Measurements from ENCODE around the gene NOX5. TPM values are rescaled to one million over a fixed set of nuclear protein-coding genes. Genes with fewer than 3 reads are reported as not detected.

Gene NOX5
- total RNA-seq, 4 donors from 2014 or later = 0.33 to 2.1 (median 0.39) TPM

DNA sequence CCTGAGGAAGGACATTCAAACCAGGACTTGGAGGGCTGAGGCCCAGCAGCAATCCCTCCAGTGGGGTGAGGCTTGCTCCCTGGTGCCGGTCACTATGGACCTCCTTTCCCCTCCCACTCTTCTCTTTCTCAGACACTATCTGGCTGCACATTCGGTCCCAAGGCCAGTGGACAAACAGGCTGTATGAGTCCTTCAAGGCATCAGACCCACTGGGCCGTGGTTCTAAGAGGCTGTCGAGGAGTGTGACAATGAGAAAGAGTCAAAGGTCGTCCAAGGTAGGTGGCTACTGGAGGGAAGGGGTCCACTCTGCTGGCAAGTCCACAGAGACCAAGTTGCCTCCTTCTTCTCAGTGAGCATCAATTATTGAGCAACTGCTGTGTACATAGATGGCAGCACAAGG is 28.0 kb downstream of the NOX5 start:
- TF ChIP-seq, protein P1, sequence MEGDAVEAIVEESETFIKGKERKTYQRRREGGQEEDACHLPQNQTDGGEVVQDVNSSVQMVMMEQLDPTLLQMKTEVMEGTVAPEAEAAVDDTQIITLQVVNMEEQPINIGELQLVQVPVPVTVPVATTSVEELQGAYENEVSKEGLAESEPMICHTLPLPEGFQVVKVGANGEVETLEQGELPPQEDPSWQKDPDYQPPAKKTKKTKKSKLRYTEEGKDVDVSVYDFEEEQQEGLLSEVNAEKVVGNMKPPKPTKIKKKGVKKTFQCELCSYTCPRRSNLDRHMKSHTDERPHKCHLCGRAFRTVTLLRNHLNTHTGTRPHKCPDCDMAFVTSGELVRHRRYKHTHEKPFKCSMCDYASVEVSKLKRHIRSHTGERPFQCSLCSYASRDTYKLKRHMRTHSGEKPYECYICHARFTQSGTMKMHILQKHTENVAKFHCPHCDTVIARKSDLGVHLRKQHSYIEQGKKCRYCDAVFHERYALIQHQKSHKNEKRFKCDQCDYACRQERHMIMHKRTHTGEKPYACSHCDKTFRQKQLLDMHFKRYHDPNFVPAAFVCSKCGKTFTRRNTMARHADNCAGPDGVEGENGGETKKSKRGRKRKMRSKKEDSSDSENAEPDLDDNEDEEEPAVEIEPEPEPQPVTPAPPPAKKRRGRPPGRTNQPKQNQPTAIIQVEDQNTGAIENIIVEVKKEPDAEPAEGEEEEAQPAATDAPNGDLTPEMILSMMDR (IDR thresholded peaks at IDR 0.05; ENCODE audit: low read depth) = no peak

DNA sequence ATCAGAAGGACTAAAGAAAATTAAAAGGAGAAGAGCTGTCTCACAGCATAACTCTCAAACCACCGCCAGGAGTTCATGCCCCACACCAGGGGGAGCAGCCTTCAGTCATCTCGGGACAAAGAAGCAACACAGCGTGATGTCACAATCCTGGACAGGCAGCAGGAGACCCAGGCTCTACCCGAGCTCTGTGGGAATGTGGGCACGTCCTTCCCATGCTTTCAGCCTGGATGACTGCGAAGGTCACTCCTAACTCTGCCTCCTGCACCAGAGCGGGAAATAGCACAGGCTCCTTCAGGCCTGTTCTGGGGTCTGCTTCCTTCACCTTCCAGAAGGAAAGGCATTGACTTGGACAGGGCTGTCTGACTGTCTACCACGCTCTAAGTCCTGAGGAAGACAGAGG is 31.3 kb downstream of the NOX5 start:
- TF ChIP-seq, protein P1 (IDR thresholded peaks at IDR 0.05; ENCODE audit: low read depth) = no peak

GRCh38 chr15:69046781-69047180 is 32.3 kb downstream of the NOX5 start:
- TF ChIP-seq, protein P1 (IDR thresholded peaks at IDR 0.05; ENCODE audit: low read depth) = no peak

- TF ChIP-seq, protein P1 (IDR thresholded peaks at IDR 0.05; ENCODE audit: low read depth) = no peak
Observed at GRCh38 chr15:69049976-69050375, 35.5 kb downstream of the NOX5 start.

DNA sequence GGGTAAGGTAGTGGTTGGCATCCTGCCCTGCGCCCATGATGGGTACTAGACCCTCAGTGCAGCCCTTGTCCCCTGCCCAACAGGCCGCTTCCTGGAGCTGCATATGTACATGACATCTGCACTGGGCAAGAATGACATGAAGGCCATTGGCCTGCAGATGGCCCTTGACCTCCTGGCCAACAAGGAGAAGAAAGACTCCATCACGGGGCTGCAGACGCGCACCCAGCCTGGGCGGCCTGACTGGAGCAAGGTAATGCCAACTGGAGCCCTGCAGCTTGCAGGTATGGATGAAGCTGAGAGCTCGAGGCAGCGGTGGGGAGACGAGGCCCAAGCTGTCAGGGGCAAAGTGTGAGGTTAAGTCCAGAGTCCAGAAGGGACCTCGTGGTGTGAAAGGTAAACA is 40.8 kb downstream of the NOX5 start:
- TF ChIP-seq, protein P1 (IDR thresholded peaks at IDR 0.05; ENCODE audit: low read depth) = no peak

GRCh38 chr15:69056365-69056764 is 41.9 kb downstream of the NOX5 start:
- TF ChIP-seq, protein P1 (IDR thresholded peaks at IDR 0.05; ENCODE audit: low read depth) = no peak

GRCh38 chr15:69058830-69059556 is 44.5 kb downstream of the NOX5 start:
- TF ChIP-seq, protein P1 (IDR thresholded peaks at IDR 0.05; ENCODE audit: low read depth) = no peak

All from subcutaneous adipose tissue (tissue), 4 donors.